GM10847 (cell line): ENCODE data around the gene TSKU.

Experiments
- POLR2A ChIP-seq: IDR thresholded peaks from 2 replicates; pipeline ENCODE4 v1.6.1; 2011; ENCODE audit not compliant: insufficient read length; ENCODE audit errors: extremely low read depth

Gene TSKU

DNA sequence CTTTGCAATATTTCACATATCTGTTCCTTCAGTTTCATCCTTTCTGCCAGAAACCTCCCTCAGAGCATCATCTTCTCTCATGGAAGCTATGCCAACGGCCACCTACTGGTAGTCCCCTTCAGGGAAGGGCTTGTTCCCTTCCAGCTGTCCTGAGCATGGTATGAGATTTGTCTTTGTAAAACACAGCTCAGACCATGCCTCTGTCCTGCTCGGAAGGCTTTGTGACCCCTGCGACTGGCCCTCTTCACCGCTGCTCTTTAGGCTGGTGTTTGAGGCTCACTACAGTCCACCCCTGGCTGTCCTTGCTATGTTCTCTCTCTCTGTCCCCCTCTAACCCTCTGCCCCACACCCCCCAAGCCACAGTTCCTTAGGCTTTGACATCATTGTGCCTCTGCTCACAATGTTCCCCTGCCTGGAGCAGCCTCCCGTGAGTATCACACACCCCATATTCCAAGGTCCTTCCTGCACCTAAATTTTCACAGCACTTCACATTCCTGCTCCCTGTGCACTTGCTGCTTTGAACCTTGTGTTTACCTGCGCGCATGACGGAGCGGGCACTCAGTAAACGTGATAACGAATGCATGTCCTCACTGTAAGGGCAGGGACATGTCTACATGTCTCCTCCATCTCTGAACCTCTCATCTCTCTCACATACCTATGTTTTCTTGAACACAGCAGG, 53.6 kb downstream of the TSKU start:
- no peak for TF ChIP-seq POLR2A

DNA sequence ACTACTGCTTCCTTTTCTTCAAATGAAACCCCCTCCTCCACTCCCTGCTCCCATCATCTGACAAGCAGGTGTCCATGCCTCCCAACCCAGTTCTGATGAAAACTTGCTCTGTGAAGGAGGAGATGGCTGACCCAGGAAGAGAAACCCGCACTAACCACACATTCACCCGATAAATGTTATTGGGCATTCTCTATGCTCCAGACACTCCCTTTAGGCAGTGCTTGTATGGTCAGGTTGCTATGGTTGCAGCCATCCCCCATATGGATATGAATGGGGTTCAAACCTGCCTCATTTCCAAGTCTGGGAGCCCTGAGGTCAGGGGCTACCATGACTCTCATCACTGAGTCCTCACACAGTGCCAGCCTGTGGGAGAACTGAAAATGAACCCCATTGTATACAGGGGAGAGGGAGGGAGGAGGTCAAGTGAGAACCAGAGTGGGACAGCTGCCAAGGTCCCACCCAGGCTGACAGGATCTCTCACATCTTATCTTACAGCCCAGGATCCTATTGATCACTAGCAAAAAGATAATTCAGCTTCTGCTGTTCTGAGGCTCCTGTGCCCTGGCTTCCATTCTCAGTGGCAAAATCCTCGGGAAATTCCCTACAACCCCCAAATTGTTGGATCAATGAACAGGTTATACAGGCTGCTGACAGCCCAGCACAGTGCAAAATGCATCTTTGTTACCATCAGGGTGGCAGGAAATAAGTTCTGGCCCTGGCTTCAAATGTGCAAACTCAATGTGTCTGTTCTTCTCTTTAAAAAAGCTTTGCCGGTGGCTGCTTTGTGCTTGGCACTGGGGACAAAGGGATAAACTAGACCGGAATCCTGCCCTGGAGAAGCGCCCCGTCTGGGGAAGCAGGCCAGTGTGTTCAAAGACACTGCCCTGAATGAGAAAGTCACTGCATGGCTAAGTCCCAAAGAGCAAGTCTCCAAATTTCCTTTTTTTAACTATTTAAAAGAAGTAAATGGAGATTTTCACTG, 54.8 kb downstream of the TSKU start:
- TF ChIP-seq POLR2A = no peak

DNA sequence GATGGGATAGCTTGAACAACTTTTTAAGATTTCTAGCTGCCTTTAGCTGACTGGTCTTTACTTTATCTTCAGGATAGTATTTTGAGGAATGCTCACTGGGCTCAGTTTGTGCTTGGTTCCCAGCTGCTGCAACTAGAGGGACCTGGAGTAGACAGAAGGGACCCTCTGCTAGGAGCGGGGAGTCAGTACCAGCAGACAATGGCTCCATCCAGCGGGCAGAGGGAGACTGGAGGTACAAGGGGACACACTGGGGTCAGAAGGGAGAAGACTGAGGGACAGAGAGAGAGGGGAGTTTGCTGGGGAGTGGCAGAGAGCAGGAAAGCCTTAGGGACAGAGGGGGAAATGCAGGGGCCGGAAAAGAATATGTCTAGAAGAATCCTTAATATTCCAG, 55.5 kb downstream of the TSKU start:
- no peak for TF ChIP-seq POLR2A

DNA sequence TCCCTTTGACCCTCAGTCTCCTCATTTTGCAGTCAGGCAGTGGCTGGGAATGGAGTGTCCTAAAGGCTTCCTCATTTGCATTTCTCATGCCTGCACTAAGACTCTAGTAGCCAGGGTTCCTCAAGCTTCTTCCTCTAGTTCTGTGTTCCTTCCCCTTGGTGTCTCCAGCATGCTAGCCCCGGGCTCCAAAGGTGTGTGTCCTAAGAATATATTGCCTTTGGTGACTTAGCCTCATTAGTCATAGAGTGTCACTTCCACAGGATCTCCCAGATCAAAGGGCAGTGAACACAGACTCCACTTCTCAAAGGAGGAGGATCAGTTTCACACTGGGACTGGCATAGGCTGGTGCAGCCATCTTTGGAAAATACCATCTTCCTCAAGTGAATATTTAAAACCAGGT, 56.2 kb downstream of the TSKU start:
- no peak for TF ChIP-seq POLR2A

DNA sequence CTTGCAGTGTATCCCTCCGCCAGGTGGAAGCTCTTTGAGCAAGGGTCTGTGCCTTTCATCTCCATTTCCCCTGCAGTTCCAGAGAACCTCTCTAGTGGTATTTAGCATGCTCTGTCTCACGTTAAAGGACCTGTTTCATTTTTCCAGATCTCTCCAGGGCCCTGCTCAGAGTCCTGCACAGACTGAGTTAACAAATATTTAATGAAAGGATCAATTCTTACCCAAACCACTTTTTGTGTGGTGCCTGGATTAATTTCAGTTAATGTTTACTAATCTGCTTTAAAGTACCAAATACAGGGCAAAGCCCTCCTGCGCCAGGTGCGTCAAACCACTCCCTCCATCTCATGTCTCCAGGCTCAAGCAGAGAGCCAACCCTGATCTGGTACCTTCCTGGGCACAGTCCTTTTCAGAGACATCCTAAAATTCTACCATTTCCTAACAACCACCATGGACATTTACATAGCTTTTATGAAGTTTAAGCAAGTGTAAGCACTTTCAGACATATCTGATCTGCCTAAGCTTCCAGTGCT, 58.8 kb downstream of the TSKU start:
- no peak for TF ChIP-seq POLR2A

DNA sequence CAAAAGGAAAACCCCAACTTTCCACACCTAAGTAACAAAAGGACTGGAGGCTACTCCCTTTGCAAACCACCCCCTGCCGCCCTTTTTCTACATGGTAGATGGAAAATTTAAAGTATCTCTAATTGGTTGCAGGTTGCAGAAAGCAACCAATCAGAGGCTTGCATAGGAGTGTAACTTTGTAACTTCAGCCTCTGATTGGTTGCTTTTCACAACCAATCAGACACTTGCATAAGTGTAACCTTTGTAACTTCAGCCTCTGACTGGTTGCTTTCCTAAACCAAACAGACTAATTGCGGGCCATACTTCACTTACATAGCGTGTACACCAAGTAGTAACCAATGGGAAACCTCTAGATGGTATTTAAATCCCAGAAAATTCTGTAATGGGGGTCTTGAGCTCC, 60.8 kb downstream of the TSKU start:
- no peak for TF ChIP-seq POLR2A

DNA sequence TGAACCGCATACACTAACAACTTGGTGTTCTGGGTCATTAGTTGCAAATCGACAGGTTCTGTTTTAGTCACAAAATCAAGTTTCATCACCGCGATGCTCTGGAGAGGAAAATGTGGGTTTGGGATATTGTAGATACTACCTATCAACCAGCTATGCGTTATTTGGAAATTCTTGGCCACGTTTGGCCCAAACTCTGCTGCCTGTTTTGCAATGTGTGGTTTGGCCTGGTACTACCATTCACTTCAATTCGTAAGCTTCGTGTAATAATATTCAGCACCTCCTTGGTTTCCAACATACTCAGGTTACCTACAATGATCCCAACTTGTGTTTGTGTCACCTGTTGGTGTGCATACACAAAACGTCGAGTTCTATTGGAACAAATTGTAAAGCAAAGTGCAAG, 61.4 kb downstream of the TSKU start:
- TF ChIP-seq POLR2A = no peak

DNA sequence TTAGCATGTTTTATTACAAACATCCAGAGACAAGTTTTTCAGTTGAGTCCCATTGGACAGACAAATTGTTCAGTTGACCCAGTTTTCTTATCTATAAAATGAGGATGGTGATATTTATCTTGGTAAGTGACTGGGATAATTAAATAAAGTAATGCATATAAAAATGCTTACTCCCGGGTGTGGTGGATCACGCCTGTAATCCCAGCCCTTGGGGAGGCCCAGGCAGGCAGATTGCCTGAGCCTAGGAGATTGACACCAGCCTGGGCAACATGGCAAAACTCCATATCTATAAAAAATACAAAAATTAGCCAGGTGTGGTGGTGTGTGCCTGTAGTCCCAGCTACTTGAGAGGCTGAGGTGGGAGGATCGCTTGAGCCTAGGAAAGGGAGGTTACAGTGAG, 61.9 kb downstream of the TSKU start:
- no peak for TF ChIP-seq POLR2A

DNA sequence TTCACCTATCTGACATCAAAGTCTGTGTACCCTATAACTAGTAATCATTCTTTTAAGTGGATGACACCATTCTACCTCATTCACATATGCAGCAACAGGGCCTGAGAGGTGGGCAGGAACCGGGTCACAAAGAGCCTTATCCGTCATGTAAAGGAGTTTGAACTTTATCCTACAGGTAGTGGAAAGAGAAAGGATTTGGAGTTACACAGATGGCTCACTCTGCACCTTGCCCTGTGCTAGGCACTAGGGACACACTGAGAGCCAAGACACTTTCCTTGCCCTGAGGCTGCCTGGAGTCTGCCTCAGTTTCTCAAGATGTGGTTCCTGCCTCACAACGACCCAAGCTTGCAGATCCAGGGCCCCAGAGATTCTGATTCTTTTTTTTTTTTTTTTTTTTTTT, 63.3 kb downstream of the TSKU start:
- no peak for TF ChIP-seq POLR2A
